Bronchial epithelial cell (primary cell): ENCODE results near the gene ASXL2. TPM values are rescaled to one million over a fixed set of nuclear protein-coding genes. Genes with fewer than 3 reads are reported as not detected.
A peak's percentile ranks its signal among the peaks of the same experiment; 100 is the strongest.

Source experiments
- DNase-seq: peaks from one replicate; pipeline ENCODE4 v3.0.0-alpha.2; 2010; ENCODE audit warnings: low read depth
- FAIRE-seq: peaks from 2 replicates; lab custom pipeline; 2011; peaks lifted over from hg19 to GRCh38; lab: Jason Lieb, UNC
- H3K27me3 ChIP-seq: 2 replicates; pipeline ENCODE4 v1.5.1; 2011; ENCODE audit warnings: low read length; ENCODE audit not compliant: control insufficient read depth, insufficient read depth
- H3K36me3 ChIP-seq: 2 replicates; pipeline ENCODE4 v1.5.1; 2011; ENCODE audit warnings: low read length; ENCODE audit not compliant: control insufficient read depth, insufficient read depth
- H3K4me3 ChIP-seq: 2 replicates; pipeline ENCODE4 v1.5.1; 2011; ENCODE audit warnings: mild to moderate bottlenecking, low read depth, low read length, control low read depth
- total RNA-seq: library from RNA; depleted of rRNA; stranded (reverse); fragments of >200 nt; gene quantifications from 2 replicates; pipeline ENCODE4 v1.2.1, GENCODE V29; 2014
- TF ChIP-seq, protein P1 (sequence below): IDR thresholded peaks from 2 replicates; pipeline ENCODE4 v1.5.1; 2011; ENCODE audit warnings: mild to moderate bottlenecking, moderate library complexity, low read length, control low read depth, inconsistent platforms; ENCODE audit not compliant: insufficient read depth, severe bottlenecking

The ASXL2 gene
- total RNA-seq, 1 donor from 2014 or later, result 4.2 TPM

DNA sequence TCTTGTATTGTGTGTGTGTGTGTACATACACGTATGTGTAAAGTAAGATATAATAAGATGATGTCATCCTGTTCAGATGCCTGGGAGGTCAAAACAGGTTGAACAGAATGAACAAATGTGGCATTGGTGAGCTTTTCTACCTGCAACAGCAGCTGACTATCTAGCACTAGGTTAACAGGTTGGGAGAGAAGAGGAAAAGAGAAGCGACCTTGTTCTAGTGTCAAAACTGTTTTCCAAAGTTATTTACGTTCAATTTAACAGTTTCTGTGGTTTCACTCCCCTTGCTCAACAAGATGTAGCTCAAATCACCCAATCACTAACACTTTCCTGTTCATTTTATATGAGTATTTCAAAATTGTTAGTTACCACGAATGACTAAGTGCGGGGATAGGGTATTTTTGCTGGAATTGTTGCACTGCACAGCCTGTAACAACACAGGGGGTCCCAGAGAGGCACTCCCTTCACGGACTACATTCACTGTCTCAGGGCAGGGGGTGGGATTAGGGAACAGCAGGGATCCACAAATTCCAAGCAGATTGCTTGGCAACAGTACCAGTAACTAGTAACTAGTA, 137.4 kb downstream of the ASXL2 start:
- Histone ChIP-seq H3K27me3 (no peaks in the 10 kb centered on the region), H3K36me3 (peaks cover 5% of the 10 kb centered on the region), H3K4me3 (no peak overlapping the region)
- DNase-seq, result peak; percentile 33
- FAIRE-seq, result no peak
- TF ChIP-seq, protein P1, sequence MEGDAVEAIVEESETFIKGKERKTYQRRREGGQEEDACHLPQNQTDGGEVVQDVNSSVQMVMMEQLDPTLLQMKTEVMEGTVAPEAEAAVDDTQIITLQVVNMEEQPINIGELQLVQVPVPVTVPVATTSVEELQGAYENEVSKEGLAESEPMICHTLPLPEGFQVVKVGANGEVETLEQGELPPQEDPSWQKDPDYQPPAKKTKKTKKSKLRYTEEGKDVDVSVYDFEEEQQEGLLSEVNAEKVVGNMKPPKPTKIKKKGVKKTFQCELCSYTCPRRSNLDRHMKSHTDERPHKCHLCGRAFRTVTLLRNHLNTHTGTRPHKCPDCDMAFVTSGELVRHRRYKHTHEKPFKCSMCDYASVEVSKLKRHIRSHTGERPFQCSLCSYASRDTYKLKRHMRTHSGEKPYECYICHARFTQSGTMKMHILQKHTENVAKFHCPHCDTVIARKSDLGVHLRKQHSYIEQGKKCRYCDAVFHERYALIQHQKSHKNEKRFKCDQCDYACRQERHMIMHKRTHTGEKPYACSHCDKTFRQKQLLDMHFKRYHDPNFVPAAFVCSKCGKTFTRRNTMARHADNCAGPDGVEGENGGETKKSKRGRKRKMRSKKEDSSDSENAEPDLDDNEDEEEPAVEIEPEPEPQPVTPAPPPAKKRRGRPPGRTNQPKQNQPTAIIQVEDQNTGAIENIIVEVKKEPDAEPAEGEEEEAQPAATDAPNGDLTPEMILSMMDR, result no peak

DNA sequence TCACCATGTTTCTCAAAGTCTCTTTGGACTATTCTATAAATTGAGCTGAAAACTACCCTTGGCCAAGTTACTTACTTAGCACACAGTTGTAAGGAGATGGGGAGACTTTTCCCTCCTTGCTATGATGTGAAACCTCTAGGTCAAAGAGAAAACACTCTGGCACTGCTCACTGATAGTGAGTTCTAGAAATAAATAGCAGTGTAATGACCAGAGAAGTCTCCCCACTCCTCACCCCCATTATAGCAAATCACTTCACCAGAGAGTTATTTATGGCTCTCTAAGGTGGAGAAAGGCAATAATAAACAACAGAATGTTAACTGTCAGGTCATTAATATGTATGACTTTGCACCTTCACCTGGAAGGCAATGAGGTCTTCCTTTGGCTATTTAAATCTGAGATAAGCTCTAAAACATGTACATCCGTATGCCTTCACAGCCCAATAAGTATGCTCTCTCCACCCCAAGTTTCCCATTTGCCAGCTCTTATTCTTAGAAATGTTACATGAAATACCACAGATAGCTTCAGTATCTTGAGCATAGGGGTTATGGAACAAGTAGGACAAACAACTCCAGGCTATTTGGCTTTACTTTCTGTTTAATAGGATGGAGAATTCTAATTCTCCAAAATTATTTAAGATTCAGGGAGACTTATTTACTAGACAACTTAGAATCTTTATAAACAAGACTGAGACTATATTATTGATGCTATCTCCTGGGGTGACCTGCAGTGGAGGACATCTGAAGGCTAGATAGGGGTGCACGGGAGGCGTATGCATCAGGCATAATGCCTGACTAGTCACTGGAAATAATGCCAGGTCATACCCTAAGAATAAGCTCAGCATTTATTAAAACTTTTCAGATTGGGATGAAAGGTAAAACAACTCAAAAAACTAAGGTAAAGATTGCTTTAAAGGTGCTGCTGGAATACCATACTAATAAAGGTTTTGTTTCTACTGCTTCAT, 139.6 kb downstream of the ASXL2 start:
- Histone ChIP-seq H3K4me3 (no peak overlapping the region), H3K27me3 (no peaks in the 10 kb centered on the region), H3K36me3 (peaks cover 3% of the 10 kb centered on the region)
- no peak for DNase-seq
- TF ChIP-seq, protein P1, result no peak
- FAIRE-seq, result no peak

DNA sequence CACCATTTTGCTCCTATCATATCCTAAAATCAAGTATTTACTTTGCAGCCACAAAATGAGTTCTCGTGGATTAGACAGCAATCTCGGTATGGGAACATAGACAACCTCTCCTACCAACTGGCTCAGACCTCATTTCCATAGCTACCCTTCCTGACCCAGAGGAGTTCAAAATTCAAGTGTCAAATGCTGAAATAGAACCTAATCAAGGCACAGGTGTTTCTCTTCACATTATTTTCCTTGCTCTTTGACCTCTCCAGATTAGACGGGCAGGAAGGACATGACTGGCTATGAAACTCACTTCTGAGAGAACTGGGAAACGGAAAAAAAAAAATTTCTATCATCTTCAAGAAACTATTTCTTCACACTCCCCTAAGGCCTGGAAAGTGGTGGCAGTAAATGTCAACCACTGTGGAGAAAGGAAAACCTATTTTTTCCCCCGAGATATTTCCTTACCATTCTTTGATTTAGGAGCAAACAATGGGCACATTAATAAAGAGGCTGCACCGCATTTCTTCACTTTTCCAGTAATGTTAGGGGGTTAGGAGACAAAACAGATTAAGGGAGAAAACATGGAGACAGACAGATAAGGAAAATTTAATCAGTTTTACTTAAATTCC, 141.3 kb downstream of the ASXL2 start:
- FAIRE-seq, result no peak
- H3K4me3 ChIP-seq, result no peak overlapping the region
- DNase-seq, result no peak
- no peaks in the 10 kb centered on the region for H3K36me3 ChIP-seq
- no peaks in the 10 kb centered on the region for H3K27me3 ChIP-seq
- TF ChIP-seq, protein P1, result no peak

DNA sequence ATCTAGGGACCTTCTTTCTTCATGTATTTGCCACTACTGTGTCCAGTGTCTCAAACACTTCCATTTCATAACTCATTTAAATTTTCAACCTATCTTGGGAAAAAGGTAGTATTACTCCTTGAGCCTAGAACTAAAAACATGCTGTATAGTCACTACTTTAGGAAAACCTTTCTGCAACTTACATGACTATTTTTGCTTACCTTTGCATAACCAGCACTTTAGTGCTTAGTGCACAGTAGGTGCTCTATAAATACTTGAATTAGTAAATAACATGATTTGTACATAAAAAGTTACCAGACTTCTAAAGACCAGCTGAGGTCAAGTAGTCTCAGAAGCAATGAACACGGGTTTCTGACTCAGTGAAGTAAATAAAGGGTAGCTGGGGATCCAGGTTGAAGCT, 142.5 kb downstream of the ASXL2 start:
- H3K4me3 ChIP-seq, result no peak overlapping the region
- H3K36me3 ChIP-seq, result no peaks in the 10 kb centered on the region
- FAIRE-seq (no peak), DNase-seq (no peak)
- TF ChIP-seq, protein P1, result no peak
- H3K27me3 ChIP-seq, result no peaks in the 10 kb centered on the region

- H3K4me3 ChIP-seq, result no peak overlapping the region
- TF ChIP-seq, protein P1, result no peak
- DNase-seq, result no peak
- no peak for FAIRE-seq
- no peaks in the 10 kb centered on the region for H3K27me3 ChIP-seq
- H3K36me3 ChIP-seq, result no peaks in the 10 kb centered on the region
These were observed 149.7 kb downstream of the ASXL2 start for GRCh38 chr2:25728559-25728958.
